Naive thymus-derived CD8-positive, alpha-beta T cell (primary cell): ENCODE results near the gene PLCH2. TPM values are rescaled to one million over a fixed set of nuclear protein-coding genes. Genes with fewer than 3 reads are reported as not detected.

Source experiments
- ATAC-seq, 2 donors: fragments of 150-1000 bp; cut with Tn5 transposase in 1 of 2; sonication (Bioruptor Pico), chemical (Tn5 transposase) in 1 of 2; 1 replicate in 1 of 2; 2 replicates in 1 of 2; pipeline ENCODE4 v1.10.0; 2021; ENCODE audit warnings: mild to moderate bottlenecking in 2 of 2, moderate library complexity in 2 of 2
- POLR2A ChIA-PET: fragments of 350-600 bp; sonication (Branson Sonifier 250); formaldehyde crosslinking; loops from one replicate; lab custom pipeline; 2021; ENCODE audit warnings: antibody characterized with exemption; lab: Charles Lee
- DNase-seq, 10 donors: peaks; one replicate each; pipeline versions ENCODE4 v3.0.0 to v3.0.0-alpha.2; 2020 to 2022
- H3K27ac Mint-ChIP-seq, 10 donors: one replicate each; pipeline ENCODE4 v1.8.0; 2020 to 2022; ENCODE audit warnings: mild to moderate bottlenecking in 10 of 10, mixed read lengths in 10 of 10, moderate library complexity in 4 of 10, inconsistent platforms in 1 of 10
- H3K27me3 Mint-ChIP-seq, 5 donors: one replicate each; pipeline ENCODE4 v1.8.0; 2021 to 2022; ENCODE audit warnings: mixed read lengths in 5 of 5
- H3K36me3 Mint-ChIP-seq, 3 donors: one replicate each; pipeline ENCODE4 v1.8.0; 2020 to 2022; ENCODE audit warnings: mixed read lengths in 3 of 3, mild to moderate bottlenecking in 2 of 3, inconsistent platforms in 1 of 3
- H3K4me1 Mint-ChIP-seq, 4 donors: one replicate each; pipeline ENCODE4 v1.8.0; 2021 to 2022; ENCODE audit warnings: mixed read lengths in 4 of 4
- H3K4me3 Mint-ChIP-seq, 10 donors: one replicate each; pipeline ENCODE4 v1.8.0; 2020 to 2022; ENCODE audit warnings: mild to moderate bottlenecking in 10 of 10, mixed read lengths in 10 of 10, moderate library complexity in 6 of 10, inconsistent platforms in 1 of 10
- H3K9me3 Mint-ChIP-seq, 9 donors: one replicate each; pipeline ENCODE4 v1.8.0; 2020 to 2022; ENCODE audit warnings: mixed read lengths in 9 of 9, mild to moderate bottlenecking in 3 of 9, inconsistent platforms in 1 of 9, moderate library complexity in 1 of 9
- polyA plus RNA-seq, 3 donors: library from polyadenylated mRNA; unstranded; fragments of 300-500 nt; fragmentation: Illumina TruSeq; gene quantifications; one replicate each; pipeline ENCODE4 v1.2.3, GENCODE V29; 2021
- total RNA-seq, 8 experiments: library from RNA in 2 of 8; stranded (reverse) in 2 of 8; gene quantifications; one replicate each; pipeline ENCODE4 v1.2.3 and lab custom pipeline; 2021 to 2026

The PLCH2 gene
- total and polyA plus RNA-seq, 5 experiments from 2014 or later: 0.37 to 16.4 (median 0.52) TPM

- peak; percentile 59 to 89 (median 70) for DNase-seq
- peak; percentile 50 to 52 for ATAC-seq
- Mint-ChIP-seq H3K9me3 (no peaks in the 10 kb centered on the region), H3K36me3 (peaks cover 0 to 12% (median 4%) of the 10 kb centered on the region in 3 donors), H3K27ac (peak overlapping the region; percentile 76 to 99 (median 98)), H3K27me3 (no peaks in the 10 kb centered on the region), H3K4me3 (peak overlapping the region; percentile 45 to 99 (median 98)), H3K4me1 (peaks cover 21 to 56% (median 50%) of the 10 kb centered on the region in 4 donors)
- POLR2A ChIA-PET: interaction anchor here (0.5 to 11.9 kb wide), 10 partner anchors 8 to 360 kb away, joined by 5 to 408 read pairs (median 21); partner anchors contain the start of genes FAAP20, PANK4, PEX10 and PRXL2B
Measured at GRCh38 chr1:2554621-2555387, 78.7 kb downstream of the PLCH2 start.

Other genes with a start within 250 kb of the PLCH2 start
- 100 to 1,000 TPM in 1 of 2 experiments, 10 to 100 TPM in 1; 98.3 to 105 TPM for gene SKI, start 248.0 kb upstream of the PLCH2 start, total RNA-seq
- under 1 TPM; 0.30 to 0.80 (median 0.53) TPM for gene SKI, start 248.0 kb upstream of the PLCH2 start, polyA plus RNA-seq
- 10 to 100 TPM; 14.5 to 18.8 TPM for gene MORN1, start 84.7 kb upstream of the PLCH2 start, total RNA-seq
- gene MORN1, start 84.7 kb upstream of the PLCH2 start, polyA plus RNA-seq: 1 to 10 TPM; 4.3 to 7.1 (median 5.0) TPM
- gene RER1, start 84.4 kb upstream of the PLCH2 start, total RNA-seq: 100 to 1,000 TPM; 131 to 139 TPM
- 100 to 1,000 TPM; 118 to 146 (median 126) TPM for gene RER1, start 84.4 kb upstream of the PLCH2 start, polyA plus RNA-seq
- gene PEX10, start 63.7 kb upstream of the PLCH2 start, total RNA-seq: 10 to 100 TPM; 15.5 to 20.1 TPM
- 10 to 100 TPM in 1 of 3 donors, 1 to 10 TPM in 2; 7.5 to 10.4 (median 9.1) TPM for gene PEX10, start 63.7 kb upstream of the PLCH2 start, polyA plus RNA-seq
- gene PANK4, start 50.3 kb downstream of the PLCH2 start, total RNA-seq: 100 to 1,000 TPM; 149 to 155 TPM
- 10 to 100 TPM in 2 of 3 donors, 1 to 10 TPM in 1; 9.0 to 31.7 (median 13.4) TPM for gene PANK4, start 50.3 kb downstream of the PLCH2 start, polyA plus RNA-seq
- under 1 TPM in 1 of 2 experiments, not detected in 1; 0.30 TPM for gene HES5, start 54.0 kb downstream of the PLCH2 start, total RNA-seq
- not detected for gene HES5, start 54.0 kb downstream of the PLCH2 start, polyA plus RNA-seq
- gene TNFRSF14, start 80.1 kb downstream of the PLCH2 start, total RNA-seq: 100 to 1,000 TPM; 187 to 190 TPM
- gene TNFRSF14, start 80.1 kb downstream of the PLCH2 start, polyA plus RNA-seq: 10 to 100 TPM; 45.8 to 61.6 (median 48.9) TPM
- gene PRXL2B, start 110.5 kb downstream of the PLCH2 start, total RNA-seq: 10 to 100 TPM; 39.6 to 45.4 TPM
- gene PRXL2B, start 110.5 kb downstream of the PLCH2 start, polyA plus RNA-seq: 10 to 100 TPM; 20.6 to 37.5 (median 27.4) TPM
- 1 to 10 TPM; 2.5 to 3.3 TPM for gene MMEL1, start 156.7 kb downstream of the PLCH2 start, total RNA-seq
- 10 to 100 TPM in 1 of 3 donors, 1 to 10 TPM in 2; 6.0 to 18.9 (median 9.6) TPM for gene MMEL1, start 156.7 kb downstream of the PLCH2 start, polyA plus RNA-seq